Neural cell (in vitro differentiated cells): ENCODE results near the gene HOATZ.

Experiments used
- CTCF ChIP-seq: fragments of 450-650 bp; IDR thresholded peaks from 2 replicates; pipeline ENCODE4 v1.5.1; 2014; ENCODE audit warnings: antibody characterized with exemption, mild to moderate bottlenecking, moderate library complexity; ENCODE audit not compliant: poor library complexity, severe bottlenecking
- EP300 ChIP-seq: fragments of 450-650 bp; conservative IDR thresholded peaks from 2 replicates; pipeline ENCODE4 v1.6.1; 2014; ENCODE audit warnings: antibody characterized with exemption, mild to moderate bottlenecking, moderate library complexity; ENCODE audit not compliant: poor library complexity, severe bottlenecking
- EZH2 ChIP-seq: fragments of 200-600, 300-800 bp; shearing (Covaris generic), sonication (generic); IDR thresholded peaks from 2 replicates; pipeline ENCODE4 v1.6.1; 2014; ENCODE audit warnings: antibody characterized with exemption, low read length, borderline replicate concordance, mild to moderate bottlenecking; ENCODE audit not compliant: insufficient read depth, poor library complexity, severe bottlenecking
- MXI1 ChIP-seq: fragments of 450-650 bp; conservative IDR thresholded peaks from 2 replicates; pipeline ENCODE4 v1.6.1; 2014; ENCODE audit warnings: antibody characterized with exemption, mild to moderate bottlenecking; ENCODE audit not compliant: poor library complexity, severe bottlenecking
- POLR2AphosphoS5 ChIP-seq: IDR thresholded peaks from 2 replicates; pipeline ENCODE4 v1.6.1; 2012
- REST ChIP-seq: IDR thresholded peaks from 2 replicates; pipeline ENCODE4 v1.6.1; 2012; ENCODE audit warnings: borderline replicate concordance
- SMC3 ChIP-seq: fragments of 450-650 bp; conservative IDR thresholded peaks from 2 replicates; pipeline ENCODE4 v1.6.1; 2014; ENCODE audit warnings: antibody characterized with exemption, mild to moderate bottlenecking, moderate library complexity; ENCODE audit not compliant: poor library complexity
- TAF1 ChIP-seq: IDR thresholded peaks from 2 replicates; pipeline ENCODE4 v1.6.1; 2012; ENCODE audit warnings: low read depth

DNA sequence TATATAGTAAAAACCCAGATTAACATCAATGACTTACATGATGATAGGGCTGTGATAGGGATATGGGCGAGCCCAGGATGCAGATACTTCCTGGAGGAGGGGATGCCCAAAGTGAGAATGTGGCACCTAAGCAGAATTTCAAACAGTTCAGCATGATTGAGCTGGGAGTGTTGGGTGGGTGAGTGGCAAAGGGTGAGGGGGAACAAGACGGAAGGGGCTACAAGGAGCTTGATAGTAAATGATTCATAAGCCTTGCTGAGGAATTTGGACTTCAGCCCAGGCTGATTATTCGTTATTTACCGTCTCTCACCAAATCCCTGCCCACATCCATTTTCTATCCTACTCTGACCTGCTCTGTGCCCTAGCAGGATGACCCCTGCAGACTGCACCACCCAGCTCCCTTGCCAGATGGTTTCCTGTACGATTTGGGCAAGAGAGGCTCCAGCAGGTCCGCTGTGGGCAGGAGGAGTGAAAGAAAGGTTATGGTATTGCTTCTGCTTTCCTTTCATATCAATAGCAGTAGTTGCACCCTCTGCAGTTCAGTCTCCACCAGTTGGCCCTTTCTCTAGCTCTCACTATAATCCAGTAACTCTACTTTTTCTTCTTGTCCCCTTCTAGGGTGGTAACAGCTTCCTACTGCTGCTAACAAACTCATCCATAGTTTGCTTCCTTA is 57.4 kb downstream of the HOATZ start:
- no peak for TF ChIP-seq CTCF
- no peak for TF ChIP-seq EZH2
- TF ChIP-seq REST, result no peak
- no peak for TF ChIP-seq POLR2AphosphoS5
- no peak for TF ChIP-seq TAF1
- TF ChIP-seq SMC3, result no peak
- TF ChIP-seq EP300, result no peak
- TF ChIP-seq MXI1, result no peak
